Loucy (cell line): ENCODE measurements around the gene EFNB1.

ENCODE experiments used
- CTCF ChIP-seq: fragments of 200-600 bp; sonication (generic); conservative IDR thresholded peaks from 2 replicates; pipeline ENCODE4 v1.5.1; 2014; ENCODE audit warnings: mild to moderate bottlenecking, antibody characterized with exemption, low read length
- EZH2phosphoT487 ChIP-seq: fragments of 200-600 bp; IDR thresholded peaks from 2 replicates; pipeline ENCODE4 v1.6.1; 2018; ENCODE audit warnings: antibody characterized with exemption, mild to moderate bottlenecking, moderate library complexity, borderline replicate concordance

GRCh38 chrX:68829582-68830418 is 979 bp downstream of the EFNB1 start:
- TF ChIP-seq CTCF = no peak
- TF ChIP-seq EZH2phosphoT487 = no peak
